SK-N-SH (cell line): ENCODE results near the gene TUBA1B.

Experiments used
- CTCF ChIP-seq: fragments of 200-600 bp; sonication (generic); IDR thresholded peaks from 2 replicates; pipeline ENCODE4 v1.6.1; 2017; ENCODE audit warnings: antibody characterized with exemption, mild to moderate bottlenecking, moderate library complexity
- EP300 ChIP-seq, 2 experiments: IDR thresholded peaks; 2 replicates each; pipeline versions ENCODE4 v1.4.0 to v1.6.1; 2012; ENCODE audit warnings: borderline replicate concordance in 1 of 2, low read depth in 1 of 2, low read length in 1 of 2
- RAD21 ChIP-seq: IDR thresholded peaks from 2 replicates; pipeline ENCODE4 v1.6.1; 2012; ENCODE audit warnings: mild to moderate bottlenecking, low read length
- RXRA ChIP-seq: IDR thresholded peaks from 2 replicates; pipeline ENCODE4 v1.4.0; 2012; ENCODE audit warnings: low read depth, mild to moderate bottlenecking, borderline replicate concordance
- ZBTB33 ChIP-seq: IDR thresholded peaks from 2 replicates; pipeline ENCODE4 v1.4.0; 2012; ENCODE audit warnings: low read depth, borderline replicate concordance

- TF ChIP-seq RXRA, result no peak
- TF ChIP-seq RAD21, result no peak
- no peak for TF ChIP-seq EP300 (IDR thresholded peaks at IDR 0.05; ENCODE audit: borderline replicate concordance in 1 of 2, low read depth in 1 of 2, low read length in 1 of 2)
- TF ChIP-seq CTCF, result no peak
- no peak for TF ChIP-seq ZBTB33
Observed at GRCh38 chr12:49137476-49137875, 6.3 kb upstream of the TUBA1B start.
